IMR-90 (cell line): Measurements from ENCODE around the gene IQUB. TPM values are rescaled to one million over a fixed set of nuclear protein-coding genes. Genes with fewer than 3 reads are reported as not detected.

Experiments used
- ATAC-seq: fragments of 200-7000 bp; cut with Tn5 transposase; 2 replicates; pipeline ENCODE4 v1.9.1; 2020; ENCODE audit warnings: low read depth, mild to moderate bottlenecking, moderate library complexity
- BruUV-seq: library from RNA; stranded (reverse); fragments of 400-500 nt; replicated peaks from 2 replicates; lab custom pipeline; 2021; lab: Mats Ljungman, UMichigan
- CTCF ChIA-PET: fragments of 300-600 bp; formaldehyde crosslinking; extraction: SDS; loops from one replicate; lab custom pipeline; 2021; ENCODE audit warnings: antibody characterized with exemption; lab: Yijun Ruan, JAX
- POLR2A ChIA-PET: fragments of 300-600 bp; sonication (Branson Sonifier 250); formaldehyde crosslinking; loops from one replicate; lab custom pipeline; 2022; ENCODE audit warnings: antibody characterized with exemption; ENCODE audit not compliant: unreplicated experiment; lab: Charles Lee
- DNase-seq: peaks from one replicate; pipeline ENCODE4 v3.0.0; 2013
- H2AFZ ChIP-seq: replicated peaks from 2 replicates; pipeline ENCODE3; 2013; ENCODE audit warnings: low read length, mild to moderate bottlenecking; ENCODE audit not compliant: poor library complexity
- H2AK5ac ChIP-seq: 2 replicates; pipeline ENCODE4 v1.6.1; 2013; ENCODE audit warnings: low read depth, low read length, inconsistent platforms
- H2AK9ac ChIP-seq: replicated peaks from 2 replicates; pipeline ENCODE3; 2013; ENCODE audit warnings: mild to moderate bottlenecking, low read depth, low read length, moderate library complexity; ENCODE audit not compliant: poor library complexity
- H2BK120ac ChIP-seq: 2 replicates; pipeline ENCODE4 v1.6.1; 2013; ENCODE audit warnings: low read depth, low read length, inconsistent platforms
- H2BK15ac ChIP-seq: 3 replicates; pipeline ENCODE4 v1.6.1; 2013; ENCODE audit warnings: low read depth, low read length, inconsistent platforms
- H2BK20ac ChIP-seq: 2 replicates; pipeline ENCODE4 v1.6.1; 2013; ENCODE audit warnings: low read depth, mild to moderate bottlenecking, inconsistent platforms, low read length, moderate library complexity
- H2BK5ac ChIP-seq: 2 replicates; pipeline ENCODE4 v1.6.1; 2013; ENCODE audit warnings: mild to moderate bottlenecking, low read depth, low read length, inconsistent platforms; ENCODE audit not compliant: poor library complexity, severe bottlenecking
- H3K14ac ChIP-seq: replicated peaks from 2 replicates; pipeline ENCODE4 v1.6.1; 2013; ENCODE audit warnings: low read depth, low read length, inconsistent platforms
- H3K18ac ChIP-seq: 2 replicates; pipeline ENCODE4 v1.6.1; 2013; ENCODE audit warnings: low read depth, low read length, control low read depth
- H3K23ac ChIP-seq: 2 replicates; pipeline ENCODE4 v1.6.1; 2013; ENCODE audit warnings: low read depth, low read length, inconsistent platforms
- H3K27ac ChIP-seq: 2 replicates; pipeline ENCODE4 v1.5.1; 2013; ENCODE audit warnings: mild to moderate bottlenecking, control low read depth, low read length; ENCODE audit not compliant: insufficient read depth
- H3K27me3 ChIP-seq: 2 replicates; pipeline ENCODE4 v1.6.1; 2013; ENCODE audit warnings: low read length; ENCODE audit not compliant: control insufficient read depth, insufficient read depth
- H3K36me3 ChIP-seq: 2 replicates; pipeline ENCODE4 v1.6.1; 2013; ENCODE audit warnings: low read length, mixed read lengths; ENCODE audit not compliant: control insufficient read depth, insufficient read depth
- H3K4ac ChIP-seq: 2 replicates; pipeline ENCODE4 v1.6.1; 2013; ENCODE audit warnings: low read depth, low read length, inconsistent platforms
- H3K4me1 ChIP-seq: 2 replicates; pipeline ENCODE4 v1.6.1; 2013; ENCODE audit warnings: low read length, mixed read lengths; ENCODE audit not compliant: control insufficient read depth, insufficient read depth
- H3K4me2 ChIP-seq: 2 replicates; pipeline ENCODE4 v1.6.1; 2013; ENCODE audit warnings: low read depth, mild to moderate bottlenecking, control low read depth, low read length, moderate library complexity
- H3K4me3 ChIP-seq: 2 replicates; pipeline ENCODE4 v1.5.1; 2013; ENCODE audit warnings: low read depth, mild to moderate bottlenecking, control low read depth, low read length, moderate library complexity; ENCODE audit not compliant: insufficient read depth
- H3K56ac ChIP-seq: 2 replicates; pipeline ENCODE4 v1.6.1; 2013; ENCODE audit warnings: low read length, inconsistent platforms; ENCODE audit not compliant: insufficient read depth; ENCODE audit errors: extremely low read depth
- H3K79me1 ChIP-seq, 2 experiments: 2 replicates each; pipeline ENCODE4 v1.6.1; 2013; ENCODE audit warnings: low read length in 2 of 2, inconsistent platforms in 1 of 2, low read depth in 1 of 2
- H3K9ac ChIP-seq: 2 replicates; pipeline ENCODE4 v1.6.1; 2013; ENCODE audit warnings: low read depth, low read length, control low read depth
- H3K9me1 ChIP-seq: 2 replicates; pipeline ENCODE4 v1.6.1; 2013; ENCODE audit warnings: low read length, inconsistent platforms; ENCODE audit not compliant: insufficient read depth
- H3K9me3 ChIP-seq: 2 replicates; pipeline ENCODE4 v1.6.1; 2013; ENCODE audit warnings: low read length; ENCODE audit not compliant: control insufficient read depth, insufficient read depth
- H4K20me1 ChIP-seq: 2 replicates; pipeline ENCODE4 v1.6.1; 2013; ENCODE audit warnings: low read length, inconsistent platforms; ENCODE audit not compliant: insufficient read depth
- H4K5ac ChIP-seq: 2 replicates; pipeline ENCODE4 v1.6.1; 2013; ENCODE audit warnings: mild to moderate bottlenecking, low read depth, low read length, control low read depth
- H4K8ac ChIP-seq, 2 experiments: 2 replicates each; pipeline ENCODE4 v1.6.1; 2013; ENCODE audit warnings: low read depth in 2 of 2, low read length in 2 of 2, control low read depth in 1 of 2, inconsistent platforms in 1 of 2
- H4K91ac ChIP-seq: 2 replicates; pipeline ENCODE4 v1.6.1; 2013; ENCODE audit warnings: low read depth, low read length, inconsistent platforms; ENCODE audit not compliant: insufficient read depth
- ELK1 ChIP-seq: fragments of 150-350 bp; IDR thresholded peaks from 2 replicates; pipeline ENCODE4 v1.6.1; 2016; ENCODE audit warnings: low read depth, mild to moderate bottlenecking, low read length, moderate library complexity, borderline replicate concordance
- FOS ChIP-seq: fragments of 150-350 bp; IDR thresholded peaks from 2 replicates; pipeline ENCODE4 v1.6.1; 2016; ENCODE audit warnings: low read depth, low read length
- MAFK ChIP-seq: IDR thresholded peaks from 2 replicates; pipeline ENCODE4 v1.6.1; 2012; ENCODE audit warnings: low read depth, low read length, improper control_type of control experiment
- MAZ ChIP-seq: IDR thresholded peaks from 2 replicates; pipeline ENCODE4 v1.6.1; 2012; ENCODE audit warnings: low read depth, mild to moderate bottlenecking, low read length, improper control_type of control experiment, moderate library complexity, borderline replicate concordance
- RCOR1 ChIP-seq: IDR thresholded peaks from 2 replicates; pipeline ENCODE4 v1.6.1; 2012; ENCODE audit warnings: mild to moderate bottlenecking, low read length, improper control_type of control experiment; ENCODE audit not compliant: insufficient replicate concordance
- WGBS, 2 experiments: methylation state at CpG; one replicate each; pipeline versions ENCODE4 v1.1.5 to v1.1.7; 2013; ENCODE audit warnings: missing lambda C conversion rate in 2 of 2; ENCODE audit not compliant: insufficient read length in 1 of 2; ENCODE audit errors: extremely low coverage in 2 of 2; 5-methylcytosine and 5-hydroxymethylcytosine counted together
- dilution Hi-C: fragments of 300-500 bp; cut with HindIII; formaldehyde crosslinking; loops from one replicate; pipeline ENCODE4 v1.14.3; 2018; ENCODE audit warnings: low sequenced_read_pairs; ENCODE audit not compliant: unreplicated experiment
- in situ Hi-C: fragments of 300-500 bp; cut with MboI; formaldehyde crosslinking; loops from 3 replicates; pipeline ENCODE4 v1.14.3; 2019; ENCODE audit warnings: low sequenced_read_pairs, inconsistent platforms, mixed read lengths
- intact Hi-C: fragments of 100-400 bp; cut with micrococcal nuclease; formaldehyde crosslinking; loops from 2 replicates; pipeline ENCODE4 v1.10.0; 2022
- polyA plus RNA-seq, 3 experiments: library from polyadenylated mRNA; depleted of rRNA; stranded (reverse); fragments of >200 nt; gene quantifications; 2 replicates each; pipeline ENCODE4 v1.2.3, GENCODE V29; 2012; ENCODE audit warnings: low replicate concordance in 1 of 3
- total RNA-seq: library from RNA; depleted of rRNA; stranded (reverse); fragments of >200 nt; gene quantifications from 2 replicates; pipeline ENCODE4 v1.2.3, GENCODE V29; 2012

Gene IQUB
- total and polyA plus RNA-seq, 2 of the 4 experiments (the other 2 are of a cell fraction) = 0.05 to 0.18 TPM

DNA sequence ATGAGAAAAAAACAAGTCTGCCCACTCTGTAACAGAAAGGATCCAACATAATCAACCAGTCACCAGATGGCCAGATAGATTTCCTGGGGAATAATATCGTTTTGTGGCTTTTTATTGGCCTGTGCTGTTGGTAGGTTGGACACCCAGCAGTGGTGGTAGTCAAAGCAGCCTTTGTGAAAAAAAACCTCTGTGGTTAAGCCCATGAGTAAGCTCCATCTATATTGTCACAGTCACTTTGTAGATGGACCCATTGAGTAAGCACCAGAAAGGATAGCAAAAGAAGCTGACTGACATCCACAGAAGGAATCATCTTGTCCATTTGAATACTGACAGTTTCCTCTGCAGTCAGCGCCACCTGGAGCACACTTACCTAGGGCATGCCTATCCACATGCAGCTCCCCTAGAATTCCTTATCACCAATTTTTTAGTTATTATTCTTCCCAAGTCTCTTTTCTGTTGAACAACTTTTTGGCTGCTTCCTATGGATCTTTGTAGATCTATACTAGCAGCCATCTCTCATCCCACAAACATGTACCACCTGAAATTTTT, 96.9 kb downstream of the IQUB start:
- H4K5ac ChIP-seq = no peak overlapping the region
- no peak overlapping the region for H3K14ac ChIP-seq
- ATAC-seq = no peak
- no peak overlapping the region for H2AFZ ChIP-seq
- no peak for DNase-seq
- no peak overlapping the region for H4K8ac ChIP-seq
- H2BK20ac ChIP-seq = no peak overlapping the region
- no peak overlapping the region for H3K4me2 ChIP-seq
- intact Hi-C loops = no loop called here
- WGBS, 2 experiments = 22% methylated on average over 1 of the region's 2 CpGs; no CpG with 5 or more reads in 1 of the 2 experiments
- H2AK9ac ChIP-seq = no peak overlapping the region
- in situ Hi-C loops = no loop called here
- no peak overlapping the region for H3K4me3 ChIP-seq
- H2BK120ac ChIP-seq = no peak overlapping the region
- H2BK5ac ChIP-seq = no peak overlapping the region
- H3K4me1 ChIP-seq = no peaks in the 10 kb centered on the region
- no TSS peak for BruUV-seq
- dilution Hi-C loops = no loop called here
- no peaks in the 10 kb centered on the region for H3K36me3 ChIP-seq
- no peak overlapping the region for H3K18ac ChIP-seq
- no peak overlapping the region for H3K27ac ChIP-seq
- POLR2A ChIA-PET = no interaction called here
- no peaks in the 10 kb centered on the region for H3K27me3 ChIP-seq
- no peaks in the 10 kb centered on the region for H3K9me1 ChIP-seq
- no peak overlapping the region for H3K9ac ChIP-seq
- no peak overlapping the region for H3K23ac ChIP-seq
- H3K56ac ChIP-seq = no peak overlapping the region
- CTCF ChIA-PET = no interaction called here
- no peak overlapping the region for H4K91ac ChIP-seq
- H3K79me1 ChIP-seq = no peaks in the 10 kb centered on the region
- H3K4ac ChIP-seq = no peak overlapping the region
- no peak overlapping the region for H2AK5ac ChIP-seq
- H2BK15ac ChIP-seq = no peak overlapping the region
- peaks cover 3% of the 10 kb centered on the region; the same call in 1 of the 2 replicates for H3K9me3 ChIP-seq
- no peaks in the 10 kb centered on the region for H4K20me1 ChIP-seq
- TF ChIP-seq ELK1 (no peak), MAFK (no peak), FOS (no peak), MAZ (no peak), RCOR1 (no peak)
